HG02759 (cell line): ENCODE data around the gene CAMK2A.
"Not testable (repeated sequence)": the region's sequence is repeated elsewhere in the genome, so short reads cannot be mapped to it uniquely, and the experiment has no call there.

Experiments used
- ATAC-seq: cut with Tn5 transposase; IDR thresholded peaks from one replicate; pipeline ENCODE4 v1.9.1; 2021; ENCODE audit warnings: mild to moderate bottlenecking, moderate library complexity; ENCODE audit not compliant: unreplicated experiment

Gene CAMK2A

DNA sequence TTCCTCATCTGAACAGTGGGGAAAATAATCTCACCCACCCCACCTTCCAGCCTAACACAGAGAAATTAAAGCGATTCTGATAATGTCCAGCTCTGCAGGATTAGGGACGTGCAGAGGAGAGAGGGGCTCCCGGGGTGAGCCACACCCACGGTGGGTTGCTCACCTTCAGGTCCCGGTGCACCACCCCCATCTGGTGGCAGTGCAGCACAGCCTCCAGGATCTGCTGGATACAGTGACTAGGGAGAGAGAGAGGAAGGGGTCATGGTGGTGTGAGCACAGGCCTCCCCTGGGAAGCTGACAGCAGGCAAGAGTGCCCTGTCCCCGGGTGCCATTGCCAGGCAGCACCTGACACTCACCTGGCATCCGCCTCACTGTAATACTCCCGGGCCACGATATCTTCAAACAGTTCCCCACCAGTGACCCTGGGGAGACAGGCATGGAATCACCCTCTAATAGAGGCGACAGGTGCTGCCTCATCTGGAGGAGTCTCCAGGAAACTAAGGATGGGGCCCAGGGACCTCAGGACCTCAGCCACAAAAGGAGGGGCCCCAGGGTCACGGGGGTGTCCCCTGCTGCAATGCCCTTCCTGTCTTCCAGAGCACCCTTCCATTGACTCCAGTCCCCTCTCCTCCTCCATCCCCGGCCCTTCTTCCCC, 33.0 kb downstream of the CAMK2A start:
- no peak for ATAC-seq

- no peak for ATAC-seq
Measured at GRCh38 chr5:150255659-150256409, 33.7 kb downstream of the CAMK2A start.

DNA sequence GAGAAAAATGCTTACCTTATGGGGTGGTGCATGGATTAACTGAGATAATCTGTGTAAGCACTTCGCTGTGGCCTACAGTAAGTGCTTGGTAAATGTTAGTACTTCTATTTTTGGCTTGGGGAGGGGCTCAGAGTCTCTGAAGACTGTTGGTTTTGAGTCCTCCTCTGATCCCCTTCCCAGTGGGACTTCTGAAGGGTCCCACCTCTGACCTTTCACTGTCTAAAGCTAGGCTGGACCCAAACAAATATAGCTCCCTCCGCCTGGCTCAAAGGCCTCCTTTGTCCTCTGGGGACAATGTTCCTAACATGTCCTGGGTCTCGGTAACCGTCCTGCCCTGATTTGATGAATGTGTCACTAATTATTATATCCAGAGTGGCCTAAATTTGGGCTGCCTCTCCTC, 34.8 kb downstream of the CAMK2A start:
- no peak for ATAC-seq

DNA sequence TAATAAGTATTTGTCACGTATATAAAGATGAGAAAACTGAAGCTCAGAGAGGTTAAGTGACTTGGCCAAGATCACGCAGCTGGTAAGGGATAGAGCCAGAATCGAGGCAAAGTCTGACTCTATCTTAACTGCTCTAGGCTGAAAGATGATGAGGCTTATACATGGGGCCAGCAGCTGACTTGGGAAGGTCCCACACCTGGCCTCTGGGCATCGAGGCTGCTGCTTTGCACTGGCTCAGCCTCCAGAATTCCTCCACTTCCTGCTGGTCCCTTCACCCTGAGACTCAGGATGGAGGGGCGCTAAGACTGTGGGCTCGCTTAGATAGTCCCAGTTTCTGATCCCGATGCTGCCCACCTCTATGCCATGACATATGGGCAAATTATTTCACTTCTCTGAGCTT, 35.2 kb downstream of the CAMK2A start:
- ATAC-seq = no peak

GRCh38 chr5:150253416-150254208, 36.0 kb downstream of the CAMK2A start:
- ATAC-seq = no peak

- ATAC-seq = no peak
Measured at GRCh38 chr5:150252489-150252888, 37.1 kb downstream of the CAMK2A start.

- ATAC-seq = no peak
Measured at GRCh38 chr5:150251504-150251903, 38.1 kb downstream of the CAMK2A start.

DNA sequence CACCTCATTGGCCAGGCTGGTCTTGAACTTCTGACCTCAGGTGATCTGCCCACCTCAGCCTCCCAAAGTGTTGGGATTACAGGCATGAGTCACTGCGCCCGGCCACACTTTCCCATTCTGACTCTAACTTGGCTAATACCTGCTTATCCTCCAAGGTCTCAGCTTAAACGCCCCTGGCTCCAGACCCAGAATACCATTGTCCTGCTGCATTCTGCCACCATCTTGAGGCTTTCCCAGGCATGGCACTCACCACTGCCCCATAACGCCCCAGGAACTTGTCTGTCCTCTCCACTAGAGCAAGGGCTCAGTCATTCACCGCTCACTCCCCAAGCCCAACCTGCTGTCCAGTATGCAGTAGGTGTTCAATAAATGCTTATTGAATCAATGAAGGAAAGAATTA, 39.8 kb downstream of the CAMK2A start:
- ATAC-seq = no peak

DNA sequence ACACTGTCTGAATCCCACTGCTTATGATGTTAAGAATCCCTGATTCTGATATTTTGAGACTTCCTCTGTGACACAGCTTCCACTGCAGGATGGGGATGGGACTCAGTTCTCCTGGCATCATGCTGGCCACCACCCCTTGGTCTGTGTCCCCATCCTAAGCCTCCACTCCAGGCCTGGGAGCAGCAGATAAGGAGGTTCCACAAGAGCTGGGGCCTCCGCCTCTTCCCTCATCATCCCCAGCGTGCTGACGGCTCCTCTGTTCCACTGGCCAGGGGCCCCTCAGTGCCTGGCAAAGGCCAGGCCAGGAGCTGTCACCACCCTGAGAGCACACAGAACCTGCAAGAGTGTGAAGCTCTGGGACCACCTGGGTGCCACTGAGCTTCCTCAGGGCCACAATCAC, 40.6 kb downstream of the CAMK2A start:
- ATAC-seq = no peak

DNA sequence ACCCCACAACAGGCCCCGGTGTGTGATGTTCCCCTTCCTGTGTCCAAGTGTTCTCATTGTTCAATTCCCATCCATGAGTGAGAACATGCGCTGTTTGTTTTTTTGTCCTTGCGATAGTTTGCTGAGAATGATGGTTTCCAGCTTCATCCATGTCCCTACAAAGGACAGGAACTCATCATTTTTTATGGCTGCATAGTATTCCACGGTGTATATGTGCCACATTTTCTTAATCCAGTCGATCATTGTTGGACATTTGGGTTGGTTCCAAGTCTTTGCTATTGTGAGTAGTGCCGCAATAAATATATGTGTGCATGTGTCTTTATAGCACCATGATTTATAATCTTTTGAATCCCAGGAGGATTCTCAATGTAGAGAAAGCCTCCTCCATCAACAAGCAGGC, 41.1 kb downstream of the CAMK2A start:
- ATAC-seq = not testable (repeated sequence)

- ATAC-seq = no peak
Measured at GRCh38 chr5:150247726-150248125, 41.8 kb downstream of the CAMK2A start.

DNA sequence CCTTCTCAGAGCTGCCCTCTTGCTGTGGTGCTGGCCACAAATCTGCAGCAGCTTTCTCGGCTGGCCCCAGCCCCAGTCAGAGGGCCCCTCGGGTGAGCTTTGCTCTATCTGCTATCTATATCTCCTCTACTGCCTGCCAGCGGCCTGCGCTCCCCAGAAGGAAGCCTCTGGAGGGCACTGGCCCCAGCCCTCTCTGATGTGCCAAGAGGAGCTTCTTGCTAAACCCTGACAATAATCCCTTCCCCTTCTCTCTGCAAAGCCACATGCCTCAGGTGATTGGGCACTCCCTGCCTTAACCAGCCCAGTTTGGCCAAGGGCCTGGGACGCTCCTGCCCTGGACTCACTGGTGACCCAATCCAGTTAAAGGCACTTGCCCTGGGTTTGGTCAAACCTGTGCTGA, 42.7 kb downstream of the CAMK2A start:
- ATAC-seq = no peak

GRCh38 chr5:150246429-150246828, 43.1 kb downstream of the CAMK2A start:
- no peak for ATAC-seq

- ATAC-seq = no peak
Measured at GRCh38 chr5:150245808-150246207, 43.8 kb downstream of the CAMK2A start.

DNA sequence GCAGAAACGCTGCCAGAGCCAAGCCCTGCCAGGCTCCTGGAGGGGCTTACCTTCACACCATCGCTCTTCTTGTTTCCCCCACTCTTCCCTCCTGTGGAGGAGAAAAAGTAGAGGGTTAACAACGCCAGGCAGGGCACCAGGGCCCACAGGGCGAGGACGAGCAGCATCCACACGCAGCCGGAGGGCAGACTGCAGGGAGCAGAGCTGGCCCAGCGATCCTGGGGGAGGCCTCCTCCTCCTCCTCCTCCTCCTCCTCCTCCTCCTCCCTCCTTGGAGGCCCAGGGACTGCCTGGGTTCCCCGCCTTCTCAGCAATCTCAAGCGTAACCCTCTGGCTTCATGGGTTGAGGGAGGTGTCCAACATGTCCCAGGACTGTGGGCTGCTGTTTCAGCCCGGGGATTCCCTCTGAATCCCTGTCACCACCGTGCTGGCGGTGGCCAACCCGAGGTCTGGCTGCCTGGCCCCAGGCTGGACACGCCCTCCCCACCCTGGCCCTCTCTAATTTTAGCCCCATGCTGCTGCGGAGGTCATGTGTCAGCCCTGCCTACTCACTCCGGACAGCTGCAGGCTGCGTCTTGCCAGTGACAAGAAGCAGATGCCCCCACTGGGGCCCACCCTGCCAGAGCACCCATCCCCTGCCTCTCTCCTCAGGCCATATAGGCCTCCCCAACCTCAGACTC, 44.3 kb downstream of the CAMK2A start:
- no peak for ATAC-seq

DNA sequence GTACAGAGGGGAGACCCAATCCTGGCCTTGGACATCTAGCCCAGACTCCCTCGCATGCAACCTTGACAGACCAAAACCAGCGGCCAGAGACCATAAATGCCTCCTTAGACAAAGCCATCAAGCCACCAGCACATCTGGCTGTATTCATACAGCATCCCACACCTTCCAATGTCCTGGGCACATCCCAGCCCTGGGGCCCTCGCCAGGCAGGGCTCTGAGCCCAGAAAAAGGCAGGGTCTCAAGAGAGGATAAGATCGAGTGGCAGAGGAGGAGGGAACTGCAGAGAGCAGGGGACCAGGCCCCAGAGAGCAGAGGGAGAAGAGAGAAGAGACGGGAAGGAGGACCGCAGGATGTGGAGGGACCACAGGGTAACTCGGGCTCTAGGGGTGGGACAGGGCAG, 45.4 kb downstream of the CAMK2A start:
- ATAC-seq = no peak

DNA sequence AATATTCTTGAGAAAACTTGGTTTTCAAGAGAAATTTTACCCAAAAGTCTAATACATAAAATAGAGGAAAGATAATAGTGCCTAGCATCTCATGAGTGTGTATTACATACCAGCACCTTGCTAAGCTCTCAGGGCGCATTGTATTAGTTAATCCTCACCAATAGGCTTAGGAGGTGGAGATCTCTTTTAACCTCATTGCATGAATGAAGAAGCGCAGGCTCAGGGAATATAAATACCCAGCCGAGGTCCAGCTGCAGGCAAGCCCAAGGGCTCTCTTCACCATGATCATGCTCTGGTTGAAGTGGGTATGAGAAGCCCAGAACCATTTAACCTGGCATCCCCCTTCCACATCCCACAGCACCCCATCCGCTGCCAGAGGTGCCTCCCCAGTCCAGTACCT, 46.0 kb downstream of the CAMK2A start:
- ATAC-seq = no peak

- ATAC-seq = no peak
Measured at GRCh38 chr5:150242251-150242894, 47.2 kb downstream of the CAMK2A start.

- ATAC-seq = no peak
Measured at GRCh38 chr5:150241298-150242160, 48.0 kb downstream of the CAMK2A start.

DNA sequence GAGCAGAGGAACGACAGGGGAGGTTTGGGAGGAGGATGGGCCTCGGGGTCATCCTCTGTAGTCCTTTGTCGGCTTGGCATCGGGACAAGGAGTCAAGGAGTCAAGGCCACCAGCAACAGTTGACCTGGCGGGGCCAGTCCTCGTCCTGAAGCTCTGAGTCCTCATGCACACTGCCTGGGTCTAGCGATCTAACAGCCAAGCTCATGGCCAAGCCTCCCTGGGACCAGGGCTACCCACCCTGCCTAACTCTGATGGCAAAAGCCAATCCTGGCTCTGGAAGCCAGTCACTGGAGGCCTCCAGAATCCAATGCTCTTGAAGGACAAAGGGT, 49.8 kb downstream of the CAMK2A start:
- no peak for ATAC-seq
